Kidney (tissue), 14 donors: ENCODE measurements around the gene TTC17. TPM values are rescaled to one million over a fixed set of nuclear protein-coding genes. Genes with fewer than 3 reads are reported as not detected.
"Not testable (repeated sequence)": the region's sequence is repeated elsewhere in the genome, so short reads cannot be mapped to it uniquely, and the experiment has no call there.

Experiments
- DNase-seq, 5 donors: peaks; one replicate each; pipeline ENCODE4 v3.0.0-alpha.2; 2013 to 2020
- FAIRE-seq: peaks from 2 replicates; lab custom pipeline; 2012; peaks lifted over from hg19 to GRCh38; lab: Jason Lieb, UNC
- H3K27ac ChIP-seq, 2 donors: one replicate each; pipeline ENCODE4 v1.7.0; 2013; ENCODE audit warnings: low read depth in 2 of 2, low read length in 2 of 2, inconsistent platforms in 1 of 2
- H3K27me3 ChIP-seq: one replicate; pipeline ENCODE4 v1.7.1; 2013; ENCODE audit warnings: low read length, inconsistent platforms; ENCODE audit not compliant: control insufficient read depth, insufficient read depth
- H3K36me3 ChIP-seq, 3 donors: one replicate each; pipeline versions ENCODE4 v1.7.0 to v1.7.1; 2013; ENCODE audit warnings: low read length in 3 of 3, control low read depth in 1 of 3, inconsistent platforms in 1 of 3; ENCODE audit not compliant: insufficient read depth in 3 of 3, control insufficient read depth in 2 of 3
- H3K4me1 ChIP-seq, 3 donors: one replicate each; pipeline versions ENCODE4 v1.7.0 to v1.7.1; 2013; ENCODE audit warnings: low read length in 3 of 3, inconsistent platforms in 1 of 3, low read depth in 1 of 3; ENCODE audit not compliant: control insufficient read depth in 2 of 3, insufficient read depth in 2 of 3
- H3K4me3 ChIP-seq, 3 donors: one replicate each; pipeline versions ENCODE4 v1.7.0 to v1.8.1; 2013; ENCODE audit warnings: low read length in 3 of 3, control low read depth in 1 of 3, inconsistent platforms in 1 of 3
- H3K9ac ChIP-seq, 3 donors: one replicate each; pipeline versions ENCODE4 v1.7.0 to v1.7.1; 2013; ENCODE audit warnings: low read length in 3 of 3, control low read depth in 1 of 3, inconsistent platforms in 1 of 3
- H3K9me3 ChIP-seq, 3 donors: one replicate each; pipeline versions ENCODE4 v1.7.0 to v1.7.1; 2013; ENCODE audit warnings: low read length in 3 of 3, control low read depth in 1 of 3, inconsistent platforms in 1 of 3; ENCODE audit not compliant: control insufficient read depth in 2 of 3, insufficient read depth in 1 of 3
- CTCF ChIP-seq: IDR thresholded peaks from 3 replicates; pipeline ENCODE4 v1.5.1; 2012; ENCODE audit warnings: mild to moderate bottlenecking, moderate library complexity, borderline replicate concordance; ENCODE audit not compliant: insufficient read depth; ENCODE audit errors: extremely low read depth
- intact Hi-C: fragments of 100-400 bp; cut with DNase I; formaldehyde crosslinking; loops from one replicate; pipeline ENCODE4 v1.11.1; 2022
- polyA plus RNA-seq: library from polyadenylated mRNA; stranded (reverse); fragments of 350-450 nt; fragmentation: Illumina TruSeq; extraction: RNeasy Lipid Tissue Mini Kit (QIAGEN cat#74804); gene quantifications from one replicate; pipeline ENCODE4 v1.2.3, GENCODE V29; 2014; ENCODE audit warnings: low read depth, low replicate concordance; ENCODE audit not compliant: insufficient read depth
- total RNA-seq: library from RNA; stranded (reverse); fragmentation: NEBNext Ultra II Directional; extraction: Animal tissue kit (Norgen Biotek cat#: 25700); gene quantifications from one replicate; pipeline ENCODE4 v1.2.1, GENCODE V29; 2021
- donor health status: control.
- donor health status: control.
- donor health status: control.
- donor health status: control.
- donor health status: control.
- donor health status: DM: yes; HTN: yes; CAD: no.
- donor health status: Normal renal cell carcinoma (clear cell type).

The TTC17 gene
- total and polyA plus RNA-seq, 2 donors from 2014 or later, result 26.2 to 76.5 TPM

DNA sequence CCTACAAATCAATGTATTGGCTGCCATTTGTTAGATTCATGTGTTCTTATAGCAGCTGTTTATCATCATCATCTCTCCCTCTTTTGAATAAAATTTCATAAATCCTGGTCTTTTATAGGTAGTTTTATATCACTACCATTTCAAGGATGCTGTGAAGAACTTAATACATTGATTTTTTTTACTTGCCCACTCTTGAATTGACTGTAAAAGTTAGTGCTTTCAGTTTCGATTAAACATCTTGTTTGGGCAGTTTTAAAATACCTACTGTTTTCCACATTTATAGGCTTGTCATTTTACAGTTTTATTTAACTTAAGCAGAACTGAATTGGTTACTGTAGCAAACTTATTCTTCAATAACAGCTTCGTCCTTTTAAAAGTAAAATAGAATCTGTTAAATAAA, 59.5 kb downstream of the TTC17 start:
- FAIRE-seq (no peak), DNase-seq (no peak)
- Histone ChIP-seq H3K36me3 (peaks cover 5 to 17% (median 8%) of the 10 kb centered on the region in 3 donors), H3K27ac (no peak overlapping the region), H3K4me1 (no peaks in the 10 kb centered on the region), H3K27me3 (no peaks in the 10 kb centered on the region), H3K9me3 (no peaks in the 10 kb centered on the region), H3K9ac (no peak overlapping the region), H3K4me3 (no peak overlapping the region)
- no peak for TF ChIP-seq CTCF
- intact Hi-C loops, result no loop called here

DNA sequence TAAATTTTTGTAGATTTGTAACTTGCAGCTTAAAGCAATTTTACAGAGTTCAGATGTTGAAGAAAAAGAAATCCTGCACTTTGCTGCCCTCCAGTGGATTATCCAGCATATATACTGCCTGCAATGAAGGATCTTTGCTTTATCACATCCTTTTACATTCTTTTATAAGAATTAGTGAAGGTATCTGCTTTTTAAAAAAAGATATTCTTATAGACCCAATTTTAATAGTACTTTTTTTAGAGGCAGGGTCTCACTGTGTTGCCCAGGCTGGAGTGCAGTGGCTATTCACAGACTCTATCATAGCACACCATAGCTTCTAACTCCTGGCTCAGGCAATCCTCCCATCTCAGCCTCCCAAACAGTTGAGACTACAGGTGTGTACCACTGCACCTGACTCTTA, 60.7 kb downstream of the TTC17 start:
- no peaks in the 10 kb centered on the region for H3K9me3 ChIP-seq
- no peak overlapping the region for H3K9ac ChIP-seq
- DNase-seq (peak in 3 of 5 donors; percentile 15 to 59 (median 49)), FAIRE-seq (peak; percentile 11)
- H3K4me1 ChIP-seq, result no peaks in the 10 kb centered on the region
- peaks cover 5 to 17% (median 7%) of the 10 kb centered on the region in 3 donors for H3K36me3 ChIP-seq
- no peaks in the 10 kb centered on the region for H3K27me3 ChIP-seq
- TF ChIP-seq CTCF, result peak; percentile 57
- intact Hi-C loops, result no loop called here
- no peak overlapping the region for H3K4me3 ChIP-seq
- no peak overlapping the region for H3K27ac ChIP-seq

- Histone ChIP-seq H3K27ac (no peak overlapping the region), H3K9ac (no peak overlapping the region), H3K9me3 (no peaks in the 10 kb centered on the region), H3K36me3 (no peaks in the 10 kb centered on the region), H3K4me3 (no peak overlapping the region), H3K4me1 (no peaks in the 10 kb centered on the region), H3K27me3 (no peaks in the 10 kb centered on the region)
- TF ChIP-seq CTCF, result no peak
- FAIRE-seq, result no peak
- intact Hi-C loops, result no loop called here
- DNase-seq, result no peak
Observed at GRCh38 chr11:43427971-43428370, 69.3 kb downstream of the TTC17 start.

DNA sequence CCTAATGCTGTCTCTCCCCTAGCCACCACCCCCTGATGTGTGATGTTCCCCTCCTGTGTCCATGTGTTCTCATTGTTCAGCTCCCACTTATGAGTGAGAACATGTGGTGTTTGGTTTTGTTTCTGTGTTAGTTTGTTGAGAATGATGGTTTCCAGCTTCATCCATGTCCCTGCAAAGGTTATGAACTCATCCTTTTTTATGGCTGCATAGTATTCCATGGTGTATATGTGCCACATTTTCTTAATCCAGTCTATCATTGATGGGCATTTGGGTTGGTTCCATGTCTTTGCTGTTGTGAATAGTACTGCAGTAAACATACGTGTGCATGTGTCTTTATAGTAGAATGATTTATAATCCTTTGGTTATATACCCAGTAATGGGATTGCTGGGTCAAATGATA, 72.2 kb downstream of the TTC17 start:
- H3K36me3 ChIP-seq, DNase-seq, H3K4me3 ChIP-seq, H3K9ac ChIP-seq, intact Hi-C loops, H3K27me3 ChIP-seq, H3K27ac ChIP-seq, FAIRE-seq, H3K9me3 ChIP-seq, H3K4me1 ChIP-seq: not testable (repeated sequence)
